Activated CD4-positive, CD25-positive, alpha-beta regulatory T cell treated with anti-CD3 and anti-CD28 coated beads, Interleukin-2, amount 50 U/mL, for 24 hours (primary cell): ENCODE measurements around the gene SUOX.
"Not testable (repeated sequence)": the region's sequence is repeated elsewhere in the genome, so short reads cannot be mapped to it uniquely, and the experiment has no call there.

ENCODE experiments used
- ATAC-seq, 2 donors: fragments of 150-1000 bp; cut with Tn5 transposase; one replicate each; pipeline ENCODE4 v1.10.0; 2021; ENCODE audit warnings: mild to moderate bottlenecking in 1 of 2, moderate library complexity in 1 of 2

The SUOX gene

GRCh38 chr12:55983232-55983842 is 13.7 kb upstream of the SUOX start:
- no peak for ATAC-seq

- ATAC-seq = no peak
Measured at GRCh38 chr12:55984861-55985260, 12.2 kb upstream of the SUOX start.

- ATAC-seq = no peak
Measured at GRCh38 chr12:55985341-55985740, 11.7 kb upstream of the SUOX start.

GRCh38 chr12:55985976-55986375 is 11.1 kb upstream of the SUOX start:
- not testable (repeated sequence) for ATAC-seq

- ATAC-seq = no peak
Measured at GRCh38 chr12:55991110-55991509, 6.0 kb upstream of the SUOX start.

- no peak for ATAC-seq
Measured at GRCh38 chr12:55993230-55993853, 3.7 kb upstream of the SUOX start.

DNA sequence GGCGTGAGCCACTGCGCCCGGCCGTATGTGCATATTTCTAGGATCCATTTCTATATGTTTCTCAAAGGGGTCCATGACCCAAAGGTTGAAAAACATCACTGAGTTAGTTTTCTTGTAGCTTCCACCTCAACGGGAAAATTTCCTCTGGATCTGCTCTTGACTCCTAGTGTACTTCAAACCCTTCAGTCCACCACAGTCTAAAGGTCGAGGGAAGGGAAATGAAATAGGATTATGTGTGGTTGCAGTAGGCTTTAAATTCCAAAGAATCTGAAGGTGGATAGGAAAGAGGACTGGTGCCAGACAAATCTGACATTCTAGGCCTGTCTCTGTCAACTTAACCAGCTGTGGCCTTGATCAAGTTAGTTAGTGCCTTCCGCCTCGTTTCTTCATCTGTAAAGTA is 1.7 kb upstream of the SUOX start:
- no peak for ATAC-seq

DNA sequence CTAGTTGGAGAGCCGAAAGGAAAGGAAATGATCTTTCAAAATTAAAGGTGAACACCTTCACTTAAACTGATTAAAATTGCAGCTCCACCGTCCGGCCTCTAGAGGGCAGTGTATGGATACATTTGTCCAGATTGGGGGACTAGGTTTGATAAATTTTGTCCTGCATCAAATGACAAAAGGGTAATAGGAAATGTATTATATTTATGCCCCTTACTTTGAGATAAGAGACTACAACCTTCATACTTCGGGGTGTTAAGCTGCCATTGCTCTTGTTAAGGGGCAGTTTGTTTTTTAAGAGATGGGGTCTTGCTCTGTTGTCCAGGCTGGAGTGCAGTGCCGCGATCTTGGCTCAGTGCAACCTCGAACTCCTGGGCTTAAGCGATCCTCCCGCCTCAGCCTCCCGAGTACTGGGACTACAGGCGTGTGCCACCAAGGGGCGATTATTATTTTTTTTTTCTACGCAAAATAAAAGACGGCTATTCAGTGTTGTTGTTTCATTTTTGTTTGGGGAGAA is 818 bp upstream of the SUOX start:
- peak; percentile 62 to 70 for ATAC-seq

- ATAC-seq = peak in 1 of 2 donors; percentile 22
Measured at GRCh38 chr12:55997535-55997859, 421 bp downstream of the SUOX start.

- ATAC-seq = not testable (repeated sequence)
Measured at GRCh38 chr12:55999522-55999921, 2.4 kb downstream of the SUOX start.

GRCh38 chr12:55999999-56000540 is 3.0 kb downstream of the SUOX start:
- not testable (repeated sequence) for ATAC-seq

- ATAC-seq = no peak
Measured at GRCh38 chr12:56001487-56002100, 4.5 kb downstream of the SUOX start.

- not testable (repeated sequence) for ATAC-seq
Measured at GRCh38 chr12:56003376-56003775, 6.3 kb downstream of the SUOX start.

DNA sequence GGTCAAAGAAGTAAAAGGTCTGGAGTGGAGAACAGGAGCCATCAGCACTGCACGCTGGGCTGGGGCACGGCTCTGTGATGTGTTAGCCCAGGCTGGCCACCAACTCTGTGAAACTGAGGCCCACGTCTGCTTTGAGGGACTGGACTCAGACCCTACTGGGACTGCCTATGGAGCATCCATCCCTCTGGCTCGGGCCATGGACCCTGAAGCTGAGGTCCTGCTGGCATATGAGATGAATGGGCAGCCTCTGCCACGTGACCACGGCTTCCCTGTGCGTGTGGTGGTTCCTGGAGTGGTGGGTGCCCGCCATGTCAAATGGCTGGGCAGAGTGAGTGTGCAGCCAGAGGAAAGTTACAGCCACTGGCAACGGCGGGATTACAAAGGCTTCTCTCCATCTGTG is 7.1 kb downstream of the SUOX start:
- no peak for ATAC-seq

GRCh38 chr12:56007564-56008559 is 10.8 kb downstream of the SUOX start:
- ATAC-seq = peak; percentile 66

DNA sequence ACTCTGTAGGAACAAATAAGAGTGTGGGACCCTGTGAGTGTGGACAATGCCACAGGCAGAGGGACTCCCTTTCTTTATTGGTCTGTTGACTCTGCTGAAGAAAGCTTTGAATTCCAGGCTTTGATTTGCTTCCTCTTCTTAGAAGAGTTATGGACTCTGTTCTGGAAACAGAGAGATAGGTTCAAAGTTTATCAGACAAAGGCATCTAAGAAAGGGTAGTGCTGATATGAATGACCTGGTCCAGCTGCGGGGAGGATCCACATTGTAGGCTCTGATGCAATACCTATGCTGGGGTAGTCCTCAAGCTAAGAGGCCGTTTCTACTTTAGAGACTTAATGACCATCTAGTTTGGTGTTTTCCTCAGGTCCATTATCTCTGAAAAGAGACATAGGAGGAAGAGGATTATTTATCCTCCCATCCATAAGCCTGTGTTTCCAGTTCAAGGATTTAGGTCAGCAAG is 13.1 kb downstream of the SUOX start:
- ATAC-seq = no peak

DNA sequence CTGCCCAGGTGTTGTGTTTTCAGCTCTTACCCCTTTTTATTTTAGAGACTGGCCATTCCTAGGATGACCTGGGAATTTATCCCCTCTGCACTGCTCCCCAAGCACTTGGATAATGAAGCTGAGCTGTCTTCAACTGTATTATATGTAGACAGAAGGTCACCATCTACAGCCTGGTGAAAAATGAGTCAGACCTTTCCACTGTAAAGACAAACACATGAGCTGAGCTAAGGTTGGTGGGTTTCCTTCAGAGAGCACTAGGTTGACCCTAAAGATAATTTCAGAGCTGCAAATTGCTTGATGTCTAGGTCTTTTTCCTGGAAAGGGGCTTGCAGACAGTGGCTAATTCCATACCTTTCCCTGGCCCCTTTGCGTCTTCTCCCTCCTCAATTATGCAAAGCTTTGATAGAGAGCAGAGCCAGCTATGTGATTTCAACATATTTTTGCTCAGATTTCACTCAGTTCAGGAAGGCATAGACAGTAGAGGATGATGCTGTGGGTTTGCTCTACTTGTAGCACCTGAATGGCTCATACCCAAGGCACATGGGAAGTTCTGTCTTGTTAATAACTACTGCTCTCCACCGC is 14.5 kb downstream of the SUOX start:
- ATAC-seq = no peak

DNA sequence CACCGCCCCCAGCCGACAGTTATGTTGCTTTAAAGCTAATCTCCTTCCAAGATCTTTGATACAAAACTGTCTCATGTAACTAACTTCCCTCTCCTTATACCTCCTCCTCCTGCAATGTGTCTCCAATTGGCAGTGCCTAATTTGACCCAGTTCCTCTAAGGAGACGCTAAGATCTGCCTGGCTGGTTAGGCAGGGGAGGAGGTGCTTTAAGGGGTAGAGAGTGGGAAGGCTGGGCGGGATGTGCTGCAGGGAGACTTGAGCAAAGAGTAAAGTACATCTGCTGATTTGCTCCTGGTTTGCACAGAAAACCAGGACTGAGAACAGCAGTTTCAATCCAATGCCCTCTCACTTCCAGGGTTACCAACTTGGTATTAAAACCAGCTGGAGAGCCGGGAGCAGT is 16.4 kb downstream of the SUOX start:
- no peak for ATAC-seq

- no peak for ATAC-seq
Measured at GRCh38 chr12:56014205-56014604, 17.1 kb downstream of the SUOX start.

DNA sequence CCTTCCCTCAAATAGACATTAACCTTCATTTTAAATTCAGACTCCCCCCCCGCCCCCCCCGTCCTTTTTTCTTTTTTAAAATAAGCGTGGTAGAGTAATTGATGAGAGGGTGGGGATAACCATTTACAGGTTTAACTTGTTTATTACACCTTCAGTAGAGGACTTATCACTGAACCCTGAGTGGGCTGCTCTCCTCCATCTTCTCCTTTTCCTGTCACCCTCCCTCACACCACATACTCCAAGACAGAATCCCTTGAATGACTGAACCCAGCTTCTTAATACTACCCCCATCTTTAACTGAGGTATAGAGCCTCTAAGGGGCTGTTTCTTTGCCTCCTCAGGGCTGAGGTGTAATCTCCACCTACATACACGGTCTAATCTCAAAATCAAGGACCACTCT is 20.1 kb downstream of the SUOX start:
- ATAC-seq = no peak

DNA sequence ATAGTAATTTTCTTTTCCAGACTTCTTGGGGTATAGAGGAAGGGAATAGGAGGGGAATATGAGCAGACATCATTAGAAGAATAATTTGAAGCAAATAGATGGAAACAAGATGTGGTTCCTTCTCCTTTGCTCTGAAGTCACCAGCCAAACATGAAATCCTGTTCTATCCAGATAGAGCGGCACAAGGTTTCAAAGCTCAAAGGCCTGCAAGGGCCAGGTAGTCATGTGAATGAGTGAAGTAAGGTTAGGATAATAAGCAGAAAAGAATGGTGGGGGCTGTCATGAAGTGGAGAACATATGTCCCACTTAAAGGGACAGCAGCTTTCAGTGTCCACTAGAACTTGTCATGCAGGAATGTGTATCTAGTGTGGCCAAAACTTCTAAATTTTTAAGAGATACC is 21.3 kb downstream of the SUOX start:
- no peak for ATAC-seq
